DND-41 (cell line): ENCODE data around the gene SLC9A7.

Experiments
- CTCF ChIP-seq: IDR thresholded peaks from 2 replicates; pipeline ENCODE4 v1.5.1; 2012; ENCODE audit warnings: borderline replicate concordance, low read length, moderate library complexity, mild to moderate bottlenecking; ENCODE audit not compliant: poor library complexity, severe bottlenecking; ENCODE audit errors: extremely low read depth
- EZH2 ChIP-seq: IDR thresholded peaks from 3 replicates; pipeline ENCODE4 v1.6.1; 2012; ENCODE audit warnings: borderline replicate concordance, low read depth, mild to moderate bottlenecking, moderate library complexity, low read length, inconsistent platforms; ENCODE audit not compliant: severe bottlenecking

DNA sequence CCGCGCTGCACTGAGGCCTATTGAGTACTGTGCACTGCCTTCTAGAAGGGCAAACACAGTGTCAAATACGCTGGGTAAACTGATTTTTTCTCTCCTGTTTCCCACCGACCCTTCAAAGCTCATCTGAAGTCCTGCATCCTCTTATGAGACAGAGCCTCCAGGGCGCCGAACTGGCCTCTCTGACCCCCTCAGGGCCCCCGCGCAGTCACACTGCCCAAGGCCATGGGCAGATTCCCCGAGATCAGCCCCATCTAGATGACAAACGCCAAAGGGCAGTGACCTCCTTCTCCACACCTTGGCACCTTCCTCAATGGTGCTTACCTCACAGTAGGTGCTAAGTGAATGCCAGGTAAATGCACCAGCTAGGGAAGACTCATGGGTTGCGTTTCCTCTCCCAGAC is 151.0 kb downstream of the SLC9A7 start:
- TF ChIP-seq CTCF (no peak), EZH2 (no peak)
